OCI-LY7 (cell line): Measurements from ENCODE around the gene NOTCH3. TPM values are rescaled to one million over a fixed set of nuclear protein-coding genes. Genes with fewer than 3 reads are reported as not detected.

Experiments used
- BruUV-seq: library from RNA; stranded (reverse); fragments of 400-500 nt; replicated peaks from 2 replicates; lab custom pipeline; 2021; lab: Mats Ljungman, UMichigan
- CTCF ChIA-PET: fragments of 300-600 bp; sonication (Branson Sonifier 250); formaldehyde crosslinking; loops from one replicate; lab custom pipeline; 2022; ENCODE audit warnings: antibody characterized with exemption; ENCODE audit not compliant: unreplicated experiment; lab: Charles Lee
- POLR2A ChIA-PET: fragments of 300-600 bp; sonication (Branson Sonifier 250); formaldehyde crosslinking; loops from one replicate; lab custom pipeline; 2022; ENCODE audit warnings: antibody characterized with exemption; lab: Charles Lee
- DNase-seq: peaks from one replicate; pipeline ENCODE4 v3.0.0-alpha.2; 2015; ENCODE audit warnings: low spot score
- H2AFZ ChIP-seq: fragments of 200-600 bp; sonication (generic), shearing (Covaris generic); 2 replicates; pipeline ENCODE4 v1.6.1; 2014; ENCODE audit warnings: mild to moderate bottlenecking, antibody characterized with exemption, low read length, moderate library complexity
- H3K27ac ChIP-seq: fragments of 200-600 bp; sonication (generic); 2 replicates; pipeline ENCODE4 v1.5.1; 2014; ENCODE audit warnings: mixed run types, low read depth, mild to moderate bottlenecking, moderate library complexity, low read length, inconsistent platforms; ENCODE audit not compliant: poor library complexity, severe bottlenecking
- H3K36me3 ChIP-seq: fragments of 200-600 bp; sonication (generic); 2 replicates; pipeline ENCODE4 v1.6.1; 2014; ENCODE audit warnings: mild to moderate bottlenecking, antibody characterized with exemption, low read length, moderate library complexity, mixed read lengths; ENCODE audit not compliant: insufficient read depth
- H3K4me1 ChIP-seq: fragments of 200-600 bp; sonication (generic); 2 replicates; pipeline ENCODE4 v1.5.1; 2014; ENCODE audit warnings: mild to moderate bottlenecking, low read length; ENCODE audit not compliant: insufficient read depth, poor library complexity, severe bottlenecking
- H3K4me2 ChIP-seq: fragments of 200-600 bp; sonication (generic); 2 replicates; pipeline ENCODE4 v1.6.1; 2014; ENCODE audit warnings: mild to moderate bottlenecking, low read length
- H3K4me3 ChIP-seq: fragments of 200-600 bp; sonication (generic); 2 replicates; pipeline ENCODE4 v1.5.1; 2014; ENCODE audit warnings: mild to moderate bottlenecking, low read depth, low read length; ENCODE audit not compliant: poor library complexity, severe bottlenecking
- H3K79me2 ChIP-seq: fragments of 200-600 bp; sonication (generic); 2 replicates; pipeline ENCODE4 v1.6.1; 2016; ENCODE audit warnings: low read depth, mild to moderate bottlenecking, low read length, moderate library complexity, mixed read lengths; ENCODE audit not compliant: insufficient read depth
- H3K9me2 ChIP-seq: fragments of 200-600 bp; sonication (generic); 2 replicates; pipeline ENCODE4 v1.6.1; 2016; ENCODE audit warnings: mild to moderate bottlenecking, low read length, mixed read lengths; ENCODE audit not compliant: insufficient read depth
- H3K9me3 ChIP-seq: fragments of 200-600 bp; sonication (generic); 2 replicates; pipeline ENCODE4 v1.6.1; 2014; ENCODE audit warnings: mild to moderate bottlenecking, mixed run types, low read length, mixed read lengths
- H4K20me1 ChIP-seq: fragments of 200-600 bp; sonication (generic); 2 replicates; pipeline ENCODE4 v1.6.1; 2014; ENCODE audit warnings: mild to moderate bottlenecking, antibody characterized with exemption, low read length, moderate library complexity, mixed read lengths; ENCODE audit not compliant: insufficient read depth
- EZH2phosphoT487 ChIP-seq: fragments of 200-600 bp; sonication (generic); IDR thresholded peaks from 2 replicates; pipeline ENCODE4 v1.6.1; 2018; ENCODE audit warnings: low read depth, borderline replicate concordance, mild to moderate bottlenecking, mixed run types, antibody characterized with exemption, low read length, moderate library complexity, mixed read lengths
- intact Hi-C: fragments of 100-400 bp; cut with micrococcal nuclease; formaldehyde crosslinking; loops from one replicate; pipeline ENCODE4 v1.10.0; 2022; ENCODE audit not compliant: unreplicated experiment
- total RNA-seq, 2 experiments: library from RNA; depleted of rRNA in 1 of 2; stranded (reverse); fragments of >200 nt in 1 of 2; shearing (Covaris generic) in 1 of 2; gene quantifications; 2 replicates each; pipeline ENCODE4 v1.2.3, GENCODE V29; 2014 to 2022
- TF ChIP-seq, protein P1 (sequence below): fragments of 200-600 bp; sonication (generic); conservative IDR thresholded peaks from 2 replicates; pipeline ENCODE4 v1.5.1; 2014; ENCODE audit warnings: mild to moderate bottlenecking, antibody characterized with exemption, low read length, moderate library complexity, mixed read lengths

Gene NOTCH3
- total RNA-seq, 2 experiments from 2014 or later: 0.25 TPM; not detected in 1

- Histone ChIP-seq H3K9me2 (no peaks in the 10 kb centered on the region), H3K4me1 (peaks cover 11% of the 10 kb centered on the region), H3K4me3 (no peak overlapping the region), H3K4me2 (no peak overlapping the region), H2AFZ (no peak overlapping the region), H3K79me2 (no peaks in the 10 kb centered on the region), H3K27ac (no peak overlapping the region), H3K9me3 (no peaks in the 10 kb centered on the region), H3K36me3 (no peaks in the 10 kb centered on the region), H4K20me1 (no peaks in the 10 kb centered on the region)
- no peak for TF ChIP-seq EZH2phosphoT487
- TF ChIP-seq, protein P1, sequence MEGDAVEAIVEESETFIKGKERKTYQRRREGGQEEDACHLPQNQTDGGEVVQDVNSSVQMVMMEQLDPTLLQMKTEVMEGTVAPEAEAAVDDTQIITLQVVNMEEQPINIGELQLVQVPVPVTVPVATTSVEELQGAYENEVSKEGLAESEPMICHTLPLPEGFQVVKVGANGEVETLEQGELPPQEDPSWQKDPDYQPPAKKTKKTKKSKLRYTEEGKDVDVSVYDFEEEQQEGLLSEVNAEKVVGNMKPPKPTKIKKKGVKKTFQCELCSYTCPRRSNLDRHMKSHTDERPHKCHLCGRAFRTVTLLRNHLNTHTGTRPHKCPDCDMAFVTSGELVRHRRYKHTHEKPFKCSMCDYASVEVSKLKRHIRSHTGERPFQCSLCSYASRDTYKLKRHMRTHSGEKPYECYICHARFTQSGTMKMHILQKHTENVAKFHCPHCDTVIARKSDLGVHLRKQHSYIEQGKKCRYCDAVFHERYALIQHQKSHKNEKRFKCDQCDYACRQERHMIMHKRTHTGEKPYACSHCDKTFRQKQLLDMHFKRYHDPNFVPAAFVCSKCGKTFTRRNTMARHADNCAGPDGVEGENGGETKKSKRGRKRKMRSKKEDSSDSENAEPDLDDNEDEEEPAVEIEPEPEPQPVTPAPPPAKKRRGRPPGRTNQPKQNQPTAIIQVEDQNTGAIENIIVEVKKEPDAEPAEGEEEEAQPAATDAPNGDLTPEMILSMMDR: no peak
- ChIA-PET POLR2A (interaction anchor here (0.6 kb wide), 1 partner anchor 348 kb away, joined by 5 read pairs; no protein-coding TSS in a partner anchor), CTCF (no interaction called here)
- intact Hi-C loops: no loop called here
- no TSS peak for BruUV-seq
- DNase-seq: no peak
These were observed 26.5 kb upstream of the NOTCH3 start for GRCh38 chr19:15227261-15227660.

DNA sequence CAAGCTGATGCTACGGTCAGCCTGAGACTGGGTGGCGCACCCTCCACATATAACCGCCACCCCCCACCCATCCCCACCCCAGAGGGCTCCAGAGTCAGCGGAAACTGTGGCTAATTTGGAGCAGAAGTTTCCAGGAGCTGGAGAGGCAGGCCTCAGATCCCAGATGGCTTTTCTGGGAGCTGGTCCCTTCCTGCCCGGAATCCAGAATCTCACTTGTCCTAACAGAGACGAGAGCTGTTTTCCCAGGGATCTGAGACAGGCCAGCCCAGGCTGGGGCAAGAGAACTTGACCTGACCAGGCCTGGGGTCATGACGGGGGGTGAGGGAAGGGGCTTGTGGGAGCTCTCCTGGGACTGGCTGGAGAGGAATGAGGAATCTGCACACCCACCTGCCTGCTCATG lies 25.0 kb upstream of the NOTCH3 start:
- Histone ChIP-seq H3K27ac (no peak overlapping the region), H2AFZ (no peak overlapping the region), H3K4me1 (peaks cover 11% of the 10 kb centered on the region), H3K4me3 (no peak overlapping the region), H3K9me2 (no peaks in the 10 kb centered on the region), H4K20me1 (no peaks in the 10 kb centered on the region), H3K9me3 (no peaks in the 10 kb centered on the region), H3K4me2 (no peak overlapping the region), H3K36me3 (no peaks in the 10 kb centered on the region), H3K79me2 (no peaks in the 10 kb centered on the region)
- TF ChIP-seq, protein P1: no peak
- TF ChIP-seq EZH2phosphoT487: no peak
- CTCF ChIA-PET: interaction anchor here (0.7 kb wide), 1 partner anchor 38 kb away, joined by 13 read pairs; no protein-coding TSS in a partner anchor
- POLR2A ChIA-PET: no interaction called here
- BruUV-seq: no TSS peak
- DNase-seq: no peak
- intact Hi-C loops: no loop called here

DNA sequence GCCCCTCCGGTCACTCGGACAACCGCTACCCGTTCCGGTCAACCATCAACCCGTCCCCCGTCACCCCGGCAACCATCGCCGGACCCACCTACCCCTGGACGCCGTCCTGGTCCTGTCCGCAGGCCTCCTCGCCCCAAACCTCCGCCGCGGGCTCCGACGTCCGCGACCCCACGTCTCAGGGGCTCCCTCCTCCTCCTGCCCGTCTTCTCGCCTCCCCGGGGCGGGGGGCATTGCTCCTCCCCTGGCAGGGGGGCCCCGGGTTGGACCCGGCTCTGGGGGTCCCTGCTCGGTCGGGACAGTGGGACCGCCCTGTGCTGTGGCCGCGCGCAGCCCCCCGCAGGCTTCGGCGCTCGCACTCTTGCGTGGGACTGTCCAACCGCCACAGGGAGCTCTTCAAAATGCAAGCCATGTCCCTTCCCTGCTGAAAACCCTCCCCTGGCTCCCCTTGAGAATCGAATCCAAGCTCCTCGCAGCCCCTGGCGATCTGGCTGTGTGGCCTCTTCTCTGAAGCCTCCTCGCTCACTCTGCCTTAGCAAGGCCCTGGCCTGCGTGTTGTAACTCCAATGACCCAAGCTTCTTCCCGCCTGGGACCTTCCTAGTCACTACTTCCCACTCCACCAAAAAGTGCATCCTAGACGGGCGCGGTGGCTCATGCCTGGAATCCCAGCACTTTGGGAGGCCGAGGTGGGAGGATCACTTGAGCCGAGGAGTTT lies 23.0 kb upstream of the NOTCH3 start:
- Histone ChIP-seq H2AFZ (peak overlapping the region; percentile 40; the same call in 1 of the 2 replicates), H3K27ac (no peak overlapping the region), H3K4me3 (peak overlapping the region; percentile 62), H3K4me1 (peaks cover 11% of the 10 kb centered on the region), H3K79me2 (no peaks in the 10 kb centered on the region), H3K9me2 (no peaks in the 10 kb centered on the region), H4K20me1 (no peaks in the 10 kb centered on the region), H3K36me3 (no peaks in the 10 kb centered on the region), H3K4me2 (peak overlapping the region; percentile 58), H3K9me3 (no peaks in the 10 kb centered on the region)
- intact Hi-C loops: no loop called here
- CTCF ChIA-PET: no interaction called here
- no TSS peak for BruUV-seq
- DNase-seq: no peak
- TF ChIP-seq EZH2phosphoT487: no peak
- TF ChIP-seq, protein P1: no peak
- POLR2A ChIA-PET: no interaction called here
